K562 (cell line): ENCODE results near the gene PEX13. TPM values are rescaled to one million over a fixed set of nuclear protein-coding genes. Genes with fewer than 3 reads are reported as not detected.

Experiments used
- KLF13 ChIP-seq: fragments of 450-650 bp; IDR thresholded peaks from 2 replicates; pipeline ENCODE4 v1.6.1; 2016; ENCODE audit warnings: missing genetic modification characterization, low read depth, mild to moderate bottlenecking, missing compliant biosample characterization, moderate library complexity, borderline replicate concordance
- ZBTB40 ChIP-seq, 2 experiments: fragments of 450-650 bp in 1 of 2; sonication (generic) in 1 of 2; formaldehyde crosslinking in 1 of 2; IDR thresholded peaks; 2 replicates each; pipeline versions ENCODE4 v1.7.1 to v1.9.0; 2016 to 2022; ENCODE audit warnings: inconsistent platforms in 1 of 2, mild to moderate bottlenecking in 1 of 2, missing genetic modification reagents in 1 of 2
- polyA plus RNA-seq, 8 experiments: library from polyadenylated mRNA; depleted of rRNA in 4 of 8; stranded (reverse) in 5 of 8; unstranded in 3 of 8; fragments of >200 nt; fragmentation: Nextera tagmentation in 2 of 8; fragmentation: Illumina TruSeq in 1 of 8; extraction: Ambion mirVana in 2 of 8; extraction: Trizol in 1 of 8; gene quantifications; 2 replicates each; pipeline versions ENCODE4 v1.2.1 to v1.2.3, GENCODE V29; 2011 to 2014; ENCODE audit warnings: inconsistent platforms in 1 of 8, missing spikeins in 1 of 8
- total RNA-seq, 7 experiments: library from RNA; depleted of rRNA in 6 of 7; stranded (reverse); fragments of >200 nt in 6 of 7; fragmentation: Illumina TruSeq in 2 of 7; extraction: Trizol in 2 of 7; gene quantifications; 2 replicates each; pipeline versions ENCODE4 v1.2.1 to v1.2.3, GENCODE V29; 2011 to 2021; ENCODE audit warnings: low replicate concordance in 1 of 7

Gene PEX13
- total and polyA plus RNA-seq, 9 of the 15 experiments (the other 6 are each of a cell fraction or from before 2014, with no cell fraction given), result 4.0 to 30.4 (median 18.8) TPM

- no peak for TF ChIP-seq ZBTB40 (IDR thresholded peaks at IDR 0.05)
- no peak for TF ChIP-seq ZBTB40 (CRISPR knock-in tag; IDR thresholded peaks at IDR 0.05)
- no peak for TF ChIP-seq KLF13 (tag)
Observed at GRCh38 chr2:60976256-60976850, 41.2 kb upstream of the PEX13 start (continued).
